ENCODE results near the gene ITGB6.

DNA sequence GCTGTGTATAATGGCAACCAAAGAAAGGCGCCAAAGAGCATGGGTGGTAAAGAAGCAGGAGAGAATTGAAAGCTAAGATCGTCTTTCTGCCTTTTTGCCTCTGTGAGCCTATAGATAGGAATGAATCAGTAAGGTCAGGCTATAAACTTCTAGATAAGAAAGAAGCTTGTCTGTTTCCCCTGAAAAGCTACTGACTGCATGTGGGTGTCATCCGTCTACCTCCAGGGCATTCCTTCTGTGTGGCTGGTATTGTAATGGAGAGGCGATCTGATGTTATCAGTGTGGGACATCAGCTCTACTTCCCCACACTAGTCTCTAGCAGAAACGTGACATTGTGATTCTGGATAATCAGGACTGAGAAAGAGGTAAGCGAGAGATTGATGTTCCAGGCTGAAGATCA is 74.2 kb downstream of the ITGB6 start:
- TF ChIP-seq, protein P1, sequence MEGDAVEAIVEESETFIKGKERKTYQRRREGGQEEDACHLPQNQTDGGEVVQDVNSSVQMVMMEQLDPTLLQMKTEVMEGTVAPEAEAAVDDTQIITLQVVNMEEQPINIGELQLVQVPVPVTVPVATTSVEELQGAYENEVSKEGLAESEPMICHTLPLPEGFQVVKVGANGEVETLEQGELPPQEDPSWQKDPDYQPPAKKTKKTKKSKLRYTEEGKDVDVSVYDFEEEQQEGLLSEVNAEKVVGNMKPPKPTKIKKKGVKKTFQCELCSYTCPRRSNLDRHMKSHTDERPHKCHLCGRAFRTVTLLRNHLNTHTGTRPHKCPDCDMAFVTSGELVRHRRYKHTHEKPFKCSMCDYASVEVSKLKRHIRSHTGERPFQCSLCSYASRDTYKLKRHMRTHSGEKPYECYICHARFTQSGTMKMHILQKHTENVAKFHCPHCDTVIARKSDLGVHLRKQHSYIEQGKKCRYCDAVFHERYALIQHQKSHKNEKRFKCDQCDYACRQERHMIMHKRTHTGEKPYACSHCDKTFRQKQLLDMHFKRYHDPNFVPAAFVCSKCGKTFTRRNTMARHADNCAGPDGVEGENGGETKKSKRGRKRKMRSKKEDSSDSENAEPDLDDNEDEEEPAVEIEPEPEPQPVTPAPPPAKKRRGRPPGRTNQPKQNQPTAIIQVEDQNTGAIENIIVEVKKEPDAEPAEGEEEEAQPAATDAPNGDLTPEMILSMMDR (IDR thresholded peaks at IDR 0.05): no peak
- TF ChIP-seq POLR2AphosphoS5 (IDR thresholded peaks at IDR 0.05) (no peak), POLR2A (IDR thresholded peaks at IDR 0.05) (no peak)
